A549 (cell line): ENCODE results near the gene RPAIN. TPM values are rescaled to one million over a fixed set of nuclear protein-coding genes. Genes with fewer than 3 reads are reported as not detected.

ENCODE experiments used
- ATAC-seq, 2 experiments: fragments of 200-7000 bp in 1 of 2; fragments of >200 bp in 1 of 2; cut with Nextera tagmentation in 1 of 2; cut with Tn5 transposase in 1 of 2; 3 replicates each; pipeline versions ENCODE4 v1.8.0 to v1.9.1; 2018 to 2020; ENCODE audit warnings: mild to moderate bottlenecking in 1 of 2, moderate library complexity in 1 of 2
- CTCF ChIA-PET: fragments of 300-600 bp; sonication (Branson Sonifier 250); formaldehyde crosslinking; extraction: SDS; loops from one replicate; lab custom pipeline; 2021; ENCODE audit warnings: antibody characterized with exemption, inconsistent platforms; lab: Yijun Ruan, JAX
- POLR2A ChIA-PET: fragments of 350-600 bp; formaldehyde crosslinking; extraction: SDS; loops from one replicate; lab custom pipeline; 2021; ENCODE audit warnings: antibody characterized with exemption, inconsistent platforms; lab: Yijun Ruan, JAX
- DNase-seq, 2 experiments: peaks; one replicate each; pipeline versions ENCODE4 v3.0.0 to v3.0.0-alpha.2; 2011 to 2016; ENCODE audit warnings: low read depth in 1 of 2, low spot score in 1 of 2
- FAIRE-seq: peaks from 2 replicates; lab custom pipeline; 2011; peaks lifted over from hg19 to GRCh38; lab: Jason Lieb, UNC
- H3K27ac ChIP-seq, 2 experiments: fragments of >200 bp; sonication (Bioruptor Twin); formaldehyde crosslinking; 3 replicates each; pipeline ENCODE4 v1.5.1; 2016 to 2017
- H3K4me1 ChIP-seq: fragments of >200 bp; sonication (Bioruptor Twin); formaldehyde crosslinking; 3 replicates; pipeline ENCODE4 v1.6.1; 2016
- H3K4me2 ChIP-seq: fragments of >200 bp; sonication (Bioruptor Twin); formaldehyde crosslinking; 3 replicates; pipeline ENCODE4 v1.6.1; 2016
- H3K4me3 ChIP-seq: fragments of >200 bp; sonication (Bioruptor Twin); formaldehyde crosslinking; 3 replicates; pipeline ENCODE4 v1.5.1; 2016
- H3K9me3 ChIP-seq: fragments of >200 bp; sonication (Bioruptor Twin); formaldehyde crosslinking; 3 replicates; pipeline ENCODE4 v1.6.1; 2016
- ATOH8 ChIP-seq: fragments of 250-450 bp; sonication (Bioruptor Pico); IDR thresholded peaks from 2 replicates; pipeline ENCODE4 v1.5.0; 2020; ENCODE audit warnings: low read depth, mild to moderate bottlenecking, moderate library complexity
- CHD2 ChIP-seq: fragments of 150-350 bp; IDR thresholded peaks from 2 replicates; pipeline ENCODE4 v1.6.1; 2014; ENCODE audit warnings: low read length; ENCODE audit not compliant: partially characterized antibody
- CHD4 ChIP-seq: fragments of 200-600 bp; sonication (generic); IDR thresholded peaks from 2 replicates; pipeline ENCODE4 v1.6.1; 2016; ENCODE audit warnings: antibody characterized with exemption, mild to moderate bottlenecking, borderline replicate concordance
- EHF ChIP-seq: fragments of 250-450 bp; sonication (Bioruptor Pico); IDR thresholded peaks from 2 replicates; pipeline ENCODE4 v1.5.0; 2020; ENCODE audit warnings: mild to moderate bottlenecking
- EHMT2 ChIP-seq: fragments of 200-600 bp; sonication (generic); IDR thresholded peaks from 2 replicates; pipeline ENCODE4 v1.6.1; 2016; ENCODE audit warnings: antibody characterized with exemption, low read depth, mild to moderate bottlenecking, moderate library complexity
- ELK1 ChIP-seq: fragments of 150-350 bp; IDR thresholded peaks from 2 replicates; pipeline ENCODE4 v1.6.1; 2014; ENCODE audit warnings: low read depth, mild to moderate bottlenecking, low read length
- EP300 ChIP-seq, 2 experiments: fragments of >200 bp; sonication (Bioruptor Twin); formaldehyde crosslinking; IDR thresholded peaks; 2 replicates in 1 of 2; 3 replicates in 1 of 2; pipeline ENCODE4 v1.6.1; 2016 to 2017
- FOSB ChIP-seq: fragments of 250-450 bp; sonication (Bioruptor Pico); IDR thresholded peaks from 2 replicates; pipeline ENCODE4 v1.5.0; 2020; ENCODE audit warnings: mild to moderate bottlenecking, moderate library complexity
- HEYL ChIP-seq: fragments of 250-450 bp; sonication (Bioruptor Pico); IDR thresholded peaks from 2 replicates; pipeline ENCODE4 v1.8.0; 2021; ENCODE audit warnings: mild to moderate bottlenecking, moderate library complexity
- HMGXB4 ChIP-seq: fragments of 250-450 bp; sonication (Bioruptor Pico); IDR thresholded peaks from 2 replicates; pipeline ENCODE4 v1.5.0; 2021; ENCODE audit warnings: mild to moderate bottlenecking, moderate library complexity, borderline replicate concordance
- HOXA7 ChIP-seq: fragments of 250-450 bp; sonication (Bioruptor Pico); IDR thresholded peaks from 2 replicates; pipeline ENCODE4 v1.5.0; 2020; ENCODE audit warnings: mild to moderate bottlenecking, moderate library complexity
- JUN ChIP-seq, 2 experiments: fragments of >200 bp; sonication (Bioruptor Twin); formaldehyde crosslinking; IDR thresholded peaks; 2 replicates in 1 of 2; 3 replicates in 1 of 2; pipeline ENCODE4 v1.6.1; 2016 to 2017
- JUNB ChIP-seq: fragments of >200 bp; sonication (Bioruptor Twin); formaldehyde crosslinking; IDR thresholded peaks from 2 replicates; pipeline ENCODE4 v1.6.1; 2016
- KDM1A ChIP-seq: fragments of 200-600 bp; sonication (generic); IDR thresholded peaks from 2 replicates; pipeline ENCODE4 v1.6.1; 2016; ENCODE audit warnings: low read depth, mild to moderate bottlenecking
- MAX ChIP-seq: IDR thresholded peaks from 2 replicates; pipeline ENCODE4 v1.6.1; 2012
- MAZ ChIP-seq: fragments of 150-350 bp; IDR thresholded peaks from 2 replicates; pipeline ENCODE4 v1.6.1; 2014; ENCODE audit warnings: antibody characterized with exemption, low read depth, low read length, borderline replicate concordance
- MYC ChIP-seq: IDR thresholded peaks from 2 replicates; pipeline ENCODE4 v1.6.1; 2012; ENCODE audit warnings: mild to moderate bottlenecking, inconsistent platforms, low read length, improper control_type of control experiment, borderline replicate concordance
- NFE2L2 ChIP-seq: fragments of 150-350 bp; conservative IDR thresholded peaks from 2 replicates; pipeline ENCODE4 v1.6.1; 2014; ENCODE audit warnings: low read length
- NPAS2 ChIP-seq: fragments of 250-450 bp; sonication (Bioruptor Pico); IDR thresholded peaks from 2 replicates; pipeline ENCODE4 v1.8.0; 2022; ENCODE audit warnings: mild to moderate bottlenecking, moderate library complexity, borderline replicate concordance
- NR3C1 ChIP-seq: fragments of >200 bp; sonication (Bioruptor Twin); formaldehyde crosslinking; IDR thresholded peaks from 3 replicates; pipeline ENCODE4 v1.6.1; 2017
- PHF8 ChIP-seq: fragments of 200-600 bp; sonication (generic); IDR thresholded peaks from 2 replicates; pipeline ENCODE4 v1.6.1; 2016; ENCODE audit warnings: low read depth, mild to moderate bottlenecking, antibody characterized with exemption, moderate library complexity, borderline replicate concordance
- POLR2A ChIP-seq: IDR thresholded peaks from 2 replicates; pipeline ENCODE4 v1.6.1; 2012; ENCODE audit warnings: mild to moderate bottlenecking, low read length
- POLR2AphosphoS2 ChIP-seq: conservative IDR thresholded peaks from 2 replicates; pipeline ENCODE4 v1.6.1; 2012; ENCODE audit warnings: low read length, improper control_type of control experiment, inconsistent platforms
- RAD21 ChIP-seq, 2 experiments: fragments of >200 bp in 1 of 2; sonication (Bioruptor Twin) in 1 of 2; formaldehyde crosslinking in 1 of 2; IDR thresholded peaks in 1 of 2; conservative IDR thresholded peaks in 1 of 2; 2 replicates in 1 of 2; 3 replicates in 1 of 2; pipeline ENCODE4 v1.6.1; 2012 to 2018; ENCODE audit warnings: inconsistent platforms in 1 of 2
- RCOR1 ChIP-seq: fragments of 150-350 bp; IDR thresholded peaks from 2 replicates; pipeline ENCODE4 v1.6.1; 2014; ENCODE audit warnings: antibody characterized with exemption, low read length, low read depth
- RFX5 ChIP-seq: fragments of 450-650 bp; IDR thresholded peaks from 2 replicates; pipeline ENCODE4 v1.7.1; 2014; ENCODE audit warnings: antibody characterized with exemption, mild to moderate bottlenecking, moderate library complexity
- RNF2 ChIP-seq: fragments of 200-600 bp; sonication (generic); IDR thresholded peaks from 2 replicates; pipeline ENCODE4 v1.6.1; 2016; ENCODE audit warnings: low read depth, mild to moderate bottlenecking, antibody characterized with exemption, moderate library complexity, borderline replicate concordance
- SMC3 ChIP-seq: fragments of >200 bp; sonication (Bioruptor Twin); formaldehyde crosslinking; IDR thresholded peaks from 3 replicates; pipeline ENCODE4 v1.6.1; 2018; ENCODE audit warnings: inconsistent platforms
- SREBF2 ChIP-seq: fragments of 450-650 bp; IDR thresholded peaks from 2 replicates; pipeline ENCODE4 v1.6.1; 2014; ENCODE audit warnings: mild to moderate bottlenecking, moderate library complexity
- TP53 ChIP-seq: fragments of 250-450 bp; sonication (Bioruptor Pico); IDR thresholded peaks from 2 replicates; pipeline ENCODE4 v1.5.0; 2021; ENCODE audit warnings: mild to moderate bottlenecking, moderate library complexity
- WGBS: methylation state at CpG from one replicate; pipeline ENCODE4 v1.1.6; 2017; ENCODE audit errors: missing lambda C conversion rate; 5-methylcytosine and 5-hydroxymethylcytosine counted together
- polyA plus RNA-seq, 4 experiments: library from polyadenylated mRNA; depleted of rRNA in 3 of 4; stranded (reverse); fragments of >200 nt; fragmentation: RNase III in 1 of 4; extraction: RNeasy Plus Mini Kit Qiagen cat#74134 plus additional on column Dnase treatment in 1 of 4; gene quantifications; 2 replicates in 3 of 4; 3 replicates in 1 of 4; pipeline ENCODE4 v1.2.3, GENCODE V29; 2011 to 2017

The RPAIN gene
- polyA plus RNA-seq, 2 of the 4 experiments (the other 2 are of a cell fraction) = 67.6 to 71.9 TPM

- POLR2A ChIA-PET = no interaction called here
- H3K4me1 ChIP-seq = no peaks in the 10 kb centered on the region
- DNase-seq = no peak
- FAIRE-seq = peak; percentile 46
- H3K4me3 ChIP-seq = no peak overlapping the region
- ATAC-seq = no peak
- no peak overlapping the region for H3K4me2 ChIP-seq
- CTCF ChIA-PET = interaction anchor here (2.0 kb wide), 1 partner anchor 17 kb away, joined by 5 read pairs; no protein-coding TSS in a partner anchor
- 94% methylated on average over 4 of the region's 4 CpGs for WGBS
- TF ChIP-seq EHF (CRISPR knock-in tag) = no peak
- TF ChIP-seq EP300 (IDR thresholded peaks at IDR 0.05) = no peak
- TF ChIP-seq CHD2 = no peak
- no peak for TF ChIP-seq HMGXB4 (CRISPR knock-in tag)
- no peak for TF ChIP-seq SREBF2
- no peak for TF ChIP-seq SMC3
- no peak for TF ChIP-seq HEYL (CRISPR knock-in tag)
- no peak for TF ChIP-seq NR3C1
- no peak for TF ChIP-seq ATOH8 (CRISPR knock-in tag)
- no peak overlapping the region for H3K27ac ChIP-seq
- no peaks in the 10 kb centered on the region for H3K9me3 ChIP-seq
Observed at GRCh38 chr17:5370411-5370810, 49.6 kb upstream of the RPAIN start.

GRCh38 chr17:5373112-5373511 lies 46.9 kb upstream of the RPAIN start:
- peak in 1 of 2 experiments; percentile 16; a peak in 1 of 6 replicates for ATAC-seq
- H3K4me2 ChIP-seq = no peak overlapping the region

GRCh38 chr17:5378566-5379207 lies 41.3 kb upstream of the RPAIN start:
- ATAC-seq (peak; percentile 9 to 14; a peak in 2 of 6 replicates), FAIRE-seq (no peak), DNase-seq (no peak)
- TF ChIP-seq POLR2A = no peak
- TF ChIP-seq JUN (IDR thresholded peaks at IDR 0.05) = no peak
- no peak for TF ChIP-seq FOSB (CRISPR knock-in tag)
- no peak for TF ChIP-seq NR3C1
- TF ChIP-seq KDM1A = no peak
- no peak for TF ChIP-seq ATOH8 (CRISPR knock-in tag)
- TF ChIP-seq CHD4 = no peak
- TF ChIP-seq HOXA7 (CRISPR knock-in tag) = no peak
- no peak for TF ChIP-seq EHMT2
- TF ChIP-seq RCOR1 = no peak
- no peak for TF ChIP-seq EP300 (IDR thresholded peaks at IDR 0.05)
- no peak for TF ChIP-seq POLR2AphosphoS2
- TF ChIP-seq PHF8 = no peak
- TF ChIP-seq RNF2 = no peak
- TF ChIP-seq MAX = no peak
- no peak for TF ChIP-seq NPAS2 (CRISPR knock-in tag)
- no peak for TF ChIP-seq JUNB
- no peak for TF ChIP-seq NFE2L2
- TF ChIP-seq MAZ = no peak
- POLR2A ChIA-PET = no interaction called here
- Histone ChIP-seq H3K9me3 (no peaks in the 10 kb centered on the region), H3K4me2 (no peak overlapping the region), H3K27ac (no peak overlapping the region), H3K4me1 (no peaks in the 10 kb centered on the region), H3K4me3 (no peak overlapping the region)
- WGBS = 92% methylated on average over 3 of the region's 3 CpGs
- CTCF ChIA-PET = interaction anchor here (1.6 to 2.0 kb wide), 2 partner anchors 8 to 13 kb away, joined by 4 to 7 read pairs; no protein-coding TSS in a partner anchor

More at GRCh38 chr17:5373112-5373511, 46.9 kb upstream of the RPAIN start:
- Histone ChIP-seq H3K4me3 (no peak overlapping the region), H3K27ac (no peak overlapping the region), H3K9me3 (no peaks in the 10 kb centered on the region), H3K4me1 (no peaks in the 10 kb centered on the region)
- CTCF ChIA-PET = interaction anchor here (1.2 to 1.8 kb wide), 2 partner anchors 66 to 194 kb away, joined by 3 to 7 read pairs; partner anchors contain the start of gene C1QBP
- POLR2A ChIA-PET = no interaction called here
- TF ChIP-seq MYC (no peak), MAZ (no peak), KDM1A (no peak), NPAS2 (CRISPR knock-in tag) (no peak), NR3C1 (no peak), RAD21 (conservative IDR thresholded peaks at IDR 0.05 in 1 of 2, IDR thresholded peaks at IDR 0.05 in 1 of 2) (no peak), RFX5 (no peak), TP53 (no peak), ELK1 (no peak)
- DNase-seq (no peak), FAIRE-seq (no peak)
- WGBS = 82% methylated on average over 6 of the region's 6 CpGs
